Ishikawa (cell line): Measurements from ENCODE around the gene EFNA5.

Experiments used
- CEBPB ChIP-seq: IDR thresholded peaks from 2 replicates; pipeline ENCODE4 v1.6.1; 2012
- CREB1 ChIP-seq: IDR thresholded peaks from 2 replicates; pipeline ENCODE4 v1.6.1; 2012; ENCODE audit warnings: low read depth
- EGR1 ChIP-seq: IDR thresholded peaks from 2 replicates; pipeline ENCODE4 v1.6.1; 2012
- EP300 ChIP-seq: IDR thresholded peaks from 2 replicates; pipeline ENCODE4 v1.6.1; 2012; ENCODE audit warnings: borderline replicate concordance
- FOXM1 ChIP-seq: IDR thresholded peaks from 2 replicates; pipeline ENCODE4 v1.6.1; 2012; ENCODE audit warnings: low read depth, borderline replicate concordance
- NFIC ChIP-seq: IDR thresholded peaks from 2 replicates; pipeline ENCODE4 v1.6.1; 2012
- RAD21 ChIP-seq: IDR thresholded peaks from 2 replicates; pipeline ENCODE4 v1.6.1; 2012; ENCODE audit warnings: low read depth
- TAF1 ChIP-seq: IDR thresholded peaks from 2 replicates; pipeline ENCODE4 v1.6.1; 2012; ENCODE audit warnings: low read depth, mild to moderate bottlenecking
- TCF12 ChIP-seq: IDR thresholded peaks from 2 replicates; pipeline ENCODE4 v1.6.1; 2012; ENCODE audit warnings: low read depth
- TEAD4 ChIP-seq: IDR thresholded peaks from 2 replicates; pipeline ENCODE4 v1.6.1; 2012
- YY1 ChIP-seq: IDR thresholded peaks from 2 replicates; pipeline ENCODE4 v1.6.1; 2012; ENCODE audit warnings: low read depth
- ZBTB7A ChIP-seq: IDR thresholded peaks from 2 replicates; pipeline ENCODE4 v1.6.1; 2012; ENCODE audit warnings: low read depth
- TF ChIP-seq, protein P1 (sequence below): IDR thresholded peaks from 2 replicates; pipeline ENCODE4 v1.6.1; 2012
- TF ChIP-seq, protein P2 (sequence below): IDR thresholded peaks from 2 replicates; pipeline ENCODE4 v1.6.1; 2012
- TF ChIP-seq, protein P3 (sequence below): IDR thresholded peaks from 2 replicates; pipeline ENCODE4 v1.6.1; 2012; ENCODE audit warnings: low read depth, mild to moderate bottlenecking

The EFNA5 gene

DNA sequence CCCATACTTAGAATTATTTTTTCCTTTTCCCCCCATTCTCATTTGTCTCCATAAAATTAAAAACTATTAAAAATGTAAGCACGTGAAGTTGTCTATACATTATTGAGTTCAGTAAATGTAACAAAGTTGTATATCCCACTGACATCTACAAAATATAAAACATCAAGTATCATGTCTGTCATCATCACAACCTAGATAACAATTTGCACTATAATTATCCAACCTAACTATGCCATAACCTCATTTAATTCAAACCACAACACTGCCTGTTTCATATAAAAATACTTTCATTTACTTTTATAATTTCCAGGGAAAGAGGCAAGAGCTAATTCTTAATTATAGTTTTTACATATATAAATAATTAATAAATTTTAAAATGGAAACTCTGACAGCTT, 9.1 kb downstream of the EFNA5 start:
- TF ChIP-seq RAD21, result no peak
- TF ChIP-seq EP300, result no peak
- no peak for TF ChIP-seq ZBTB7A
- TF ChIP-seq, protein P1, sequence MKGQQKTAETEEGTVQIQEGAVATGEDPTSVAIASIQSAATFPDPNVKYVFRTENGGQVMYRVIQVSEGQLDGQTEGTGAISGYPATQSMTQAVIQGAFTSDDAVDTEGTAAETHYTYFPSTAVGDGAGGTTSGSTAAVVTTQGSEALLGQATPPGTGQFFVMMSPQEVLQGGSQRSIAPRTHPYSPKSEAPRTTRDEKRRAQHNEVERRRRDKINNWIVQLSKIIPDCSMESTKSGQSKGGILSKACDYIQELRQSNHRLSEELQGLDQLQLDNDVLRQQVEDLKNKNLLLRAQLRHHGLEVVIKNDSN, result no peak
- TF ChIP-seq TEAD4, result no peak
- no peak for TF ChIP-seq FOXM1
- TF ChIP-seq NFIC, result no peak
- TF ChIP-seq CREB1, result no peak
- TF ChIP-seq, protein P2, sequence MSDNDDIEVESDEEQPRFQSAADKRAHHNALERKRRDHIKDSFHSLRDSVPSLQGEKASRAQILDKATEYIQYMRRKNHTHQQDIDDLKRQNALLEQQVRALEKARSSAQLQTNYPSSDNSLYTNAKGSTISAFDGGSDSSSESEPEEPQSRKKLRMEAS, result no peak
- TF ChIP-seq TCF12, result no peak
- no peak for TF ChIP-seq TAF1
- TF ChIP-seq CEBPB, result no peak
- TF ChIP-seq, protein P3, sequence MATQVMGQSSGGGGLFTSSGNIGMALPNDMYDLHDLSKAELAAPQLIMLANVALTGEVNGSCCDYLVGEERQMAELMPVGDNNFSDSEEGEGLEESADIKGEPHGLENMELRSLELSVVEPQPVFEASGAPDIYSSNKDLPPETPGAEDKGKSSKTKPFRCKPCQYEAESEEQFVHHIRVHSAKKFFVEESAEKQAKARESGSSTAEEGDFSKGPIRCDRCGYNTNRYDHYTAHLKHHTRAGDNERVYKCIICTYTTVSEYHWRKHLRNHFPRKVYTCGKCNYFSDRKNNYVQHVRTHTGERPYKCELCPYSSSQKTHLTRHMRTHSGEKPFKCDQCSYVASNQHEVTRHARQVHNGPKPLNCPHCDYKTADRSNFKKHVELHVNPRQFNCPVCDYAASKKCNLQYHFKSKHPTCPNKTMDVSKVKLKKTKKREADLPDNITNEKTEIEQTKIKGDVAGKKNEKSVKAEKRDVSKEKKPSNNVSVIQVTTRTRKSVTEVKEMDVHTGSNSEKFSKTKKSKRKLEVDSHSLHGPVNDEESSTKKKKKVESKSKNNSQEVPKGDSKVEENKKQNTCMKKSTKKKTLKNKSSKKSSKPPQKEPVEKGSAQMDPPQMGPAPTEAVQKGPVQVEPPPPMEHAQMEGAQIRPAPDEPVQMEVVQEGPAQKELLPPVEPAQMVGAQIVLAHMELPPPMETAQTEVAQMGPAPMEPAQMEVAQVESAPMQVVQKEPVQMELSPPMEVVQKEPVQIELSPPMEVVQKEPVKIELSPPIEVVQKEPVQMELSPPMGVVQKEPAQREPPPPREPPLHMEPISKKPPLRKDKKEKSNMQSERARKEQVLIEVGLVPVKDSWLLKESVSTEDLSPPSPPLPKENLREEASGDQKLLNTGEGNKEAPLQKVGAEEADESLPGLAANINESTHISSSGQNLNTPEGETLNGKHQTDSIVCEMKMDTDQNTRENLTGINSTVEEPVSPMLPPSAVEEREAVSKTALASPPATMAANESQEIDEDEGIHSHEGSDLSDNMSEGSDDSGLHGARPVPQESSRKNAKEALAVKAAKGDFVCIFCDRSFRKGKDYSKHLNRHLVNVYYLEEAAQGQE, result no peak
- no peak for TF ChIP-seq YY1
- no peak for TF ChIP-seq EGR1

DNA sequence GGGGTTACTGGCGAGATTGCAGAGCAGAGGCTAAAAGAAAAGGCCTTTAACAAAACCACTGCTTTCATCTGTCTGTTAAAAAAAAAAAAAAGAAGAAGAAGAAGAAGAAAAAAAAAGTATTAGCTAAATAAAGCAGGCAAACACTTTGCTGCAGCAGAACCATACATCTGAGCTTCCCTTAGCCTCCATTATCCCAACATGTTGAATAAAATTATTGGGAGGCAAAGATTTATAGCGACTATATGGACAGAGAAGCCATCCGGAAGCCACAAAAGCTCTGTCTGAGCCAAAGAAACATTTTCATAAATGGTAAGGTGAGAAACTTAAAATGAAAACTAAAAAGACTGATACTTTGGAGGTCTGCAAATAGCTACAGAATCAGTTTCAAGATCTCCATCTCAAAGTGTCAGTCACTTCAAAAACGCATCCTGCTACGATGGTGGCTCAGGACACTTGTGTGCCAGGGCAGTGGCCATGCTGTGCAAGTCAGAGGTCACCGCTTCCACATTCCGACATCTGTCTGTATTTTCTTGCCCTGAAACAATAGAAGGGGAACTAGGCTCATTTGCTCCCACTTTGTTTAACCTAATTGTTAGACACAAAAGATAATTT, 9.6 kb downstream of the EFNA5 start:
- TF ChIP-seq YY1 (no peak), TAF1 (no peak), EP300 (no peak), FOXM1 (no peak), CREB1 (no peak), EGR1 (no peak)
- TF ChIP-seq, protein P2, result no peak
- TF ChIP-seq, protein P3, result no peak

DNA sequence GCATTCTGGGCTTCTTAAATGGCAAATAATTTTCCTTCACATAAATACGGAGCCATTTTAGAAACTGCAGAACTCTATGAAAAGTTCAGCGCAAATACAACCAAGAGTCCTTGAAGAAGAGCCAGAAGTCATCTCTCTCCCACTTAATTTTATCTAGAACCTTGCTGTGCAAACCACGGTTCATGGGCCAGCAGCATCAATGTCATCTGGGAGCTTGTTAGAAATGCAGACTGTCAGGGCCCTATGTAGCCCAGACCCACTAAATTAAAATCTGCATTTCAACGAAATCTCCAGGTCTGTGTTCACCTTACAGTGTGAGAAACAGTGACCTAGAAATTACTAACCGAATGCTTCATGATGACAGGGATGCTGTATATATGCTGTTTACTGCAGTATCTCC, 12.2 kb downstream of the EFNA5 start:
- no peak for TF ChIP-seq TEAD4
- TF ChIP-seq EP300, result no peak
- TF ChIP-seq, protein P2, result no peak
- TF ChIP-seq, protein P1, result no peak
- TF ChIP-seq, protein P3, result no peak
- no peak for TF ChIP-seq ZBTB7A
- TF ChIP-seq CREB1, result no peak
- no peak for TF ChIP-seq CEBPB
- no peak for TF ChIP-seq TAF1
- TF ChIP-seq FOXM1, result no peak
- TF ChIP-seq EGR1, result no peak

DNA sequence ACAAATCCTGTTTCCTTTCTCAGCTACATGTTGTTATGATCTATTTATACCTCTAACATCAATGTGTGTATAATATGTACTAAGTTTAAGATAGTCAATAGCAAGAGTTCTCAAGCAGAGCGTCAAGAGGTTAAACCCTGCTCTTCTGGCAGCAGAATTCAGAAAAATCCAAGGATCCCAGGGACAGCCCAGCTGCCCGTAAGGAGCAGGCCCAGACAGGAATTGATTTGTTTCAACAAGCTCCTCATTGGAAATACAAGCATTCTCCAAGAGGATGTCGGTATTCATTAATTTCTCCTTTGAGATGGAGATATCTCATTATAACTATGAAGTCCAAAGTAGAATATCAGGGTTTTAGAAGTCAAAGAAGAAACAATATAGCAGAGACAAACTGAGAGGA, 14.9 kb downstream of the EFNA5 start:
- TF ChIP-seq NFIC, result no peak
- no peak for TF ChIP-seq FOXM1
- TF ChIP-seq, protein P2, result no peak
- TF ChIP-seq EGR1, result no peak
- no peak for TF ChIP-seq ZBTB7A
- TF ChIP-seq TAF1, result no peak
- no peak for TF ChIP-seq CREB1
- no peak for TF ChIP-seq RAD21
- TF ChIP-seq EP300, result no peak
- TF ChIP-seq YY1, result no peak
- no peak for TF ChIP-seq TCF12
